H1 (cell line): ENCODE measurements around the gene SEC16A. TPM values are rescaled to one million over a fixed set of nuclear protein-coding genes. Genes with fewer than 3 reads are reported as not detected.

Experiments
- CTCF ChIA-PET: fragments of 300-600 bp; sonication (Branson Sonifier 250); formaldehyde crosslinking; loops from one replicate; lab custom pipeline; 2021; ENCODE audit not compliant: partially characterized antibody; lab: Charles Lee
- POLR2A ChIA-PET: fragments of 300-600 bp; sonication (Branson Sonifier 250); formaldehyde crosslinking; loops from one replicate; lab custom pipeline; 2021; ENCODE audit warnings: inconsistent platforms; ENCODE audit not compliant: partially characterized antibody; lab: Charles Lee
- DNase-seq, 2 experiments: peaks; one replicate each; pipeline versions ENCODE4 v3.0.0 to v3.0.0-alpha.2; 2010 to 2022; ENCODE audit warnings: low spot score in 2 of 2, low read depth in 1 of 2, mixed read lengths in 1 of 2
- FAIRE-seq: peaks from 2 replicates; lab custom pipeline; 2011; peaks lifted over from hg19 to GRCh38; lab: Jason Lieb, UNC
- H2AFZ ChIP-seq: 2 replicates; pipeline ENCODE4 v1.8.1; 2012; ENCODE audit warnings: low read length, inconsistent platforms
- H2AK5ac ChIP-seq: 2 replicates; pipeline ENCODE4 v1.6.1; 2013; ENCODE audit warnings: low read depth, low read length
- H2BK120ac ChIP-seq: replicated peaks from 2 replicates; pipeline ENCODE3; 2013; ENCODE audit warnings: low read depth, low read length, inconsistent platforms
- H2BK12ac ChIP-seq: 2 replicates; pipeline ENCODE4 v1.6.1; 2013; ENCODE audit warnings: low read depth, low read length
- H2BK15ac ChIP-seq: 2 replicates; pipeline ENCODE4 v1.6.1; 2013; ENCODE audit warnings: low read length
- H2BK20ac ChIP-seq: 2 replicates; pipeline ENCODE4 v1.6.1; 2013; ENCODE audit warnings: low read length
- H2BK5ac ChIP-seq: 2 replicates; pipeline ENCODE4 v1.6.1; 2013; ENCODE audit warnings: low read depth, low read length
- H3K14ac ChIP-seq: 2 replicates; pipeline ENCODE4 v1.6.1; 2013; ENCODE audit warnings: inconsistent platforms; ENCODE audit not compliant: insufficient read length
- H3K18ac ChIP-seq: 2 replicates; pipeline ENCODE4 v1.6.1; 2013; ENCODE audit warnings: low read length; ENCODE audit errors: extremely low read depth
- H3K23ac ChIP-seq: 2 replicates; pipeline ENCODE4 v1.6.1; 2013; ENCODE audit warnings: inconsistent platforms; ENCODE audit not compliant: insufficient read length
- H3K23me2 ChIP-seq: 2 replicates; pipeline ENCODE4 v1.6.1; 2013; ENCODE audit warnings: low read depth, low read length
- H3K27ac ChIP-seq: 2 replicates; pipeline ENCODE4 v1.6.1; 2011; ENCODE audit warnings: low read depth, low read length, inconsistent platforms
- H3K27me3 ChIP-seq, 4 experiments: replicated peaks in 1 of 4; 1 replicate in 1 of 4; 2 replicates in 3 of 4; pipeline versions ENCODE4 v1.6.1 to v1.8.1; 2011 to 2013; ENCODE audit warnings: low read length in 3 of 4, mild to moderate bottlenecking in 3 of 4, inconsistent platforms in 2 of 4, mixed read lengths in 2 of 4, moderate library complexity in 1 of 4; ENCODE audit not compliant: control insufficient read depth in 3 of 4, insufficient read depth in 3 of 4; ENCODE audit errors: extremely low read depth in 1 of 4
- H3K36me3 ChIP-seq, 4 experiments: 2 replicates each; pipeline versions ENCODE4 v1.6.1 to v1.8.1; 2011 to 2013; ENCODE audit warnings: mild to moderate bottlenecking in 4 of 4, low read length in 3 of 4, moderate library complexity in 2 of 4, control low read depth in 1 of 4, inconsistent platforms in 1 of 4; ENCODE audit not compliant: insufficient read depth in 4 of 4, control insufficient read depth in 2 of 4
- H3K4ac ChIP-seq: replicated peaks from 2 replicates; pipeline ENCODE3; 2013; ENCODE audit warnings: low read length, low read depth, mixed read lengths, inconsistent platforms; ENCODE audit not compliant: insufficient read length
- H3K4me1 ChIP-seq, 4 experiments: replicated peaks in 1 of 4; 1 replicate in 1 of 4; 2 replicates in 3 of 4; pipeline versions ENCODE4 v1.6.1 to v1.8.1; 2011 to 2013; ENCODE audit warnings: low read length in 3 of 4, inconsistent platforms in 2 of 4, mixed read lengths in 1 of 4; ENCODE audit not compliant: insufficient read depth in 4 of 4, control insufficient read depth in 3 of 4
- H3K4me2 ChIP-seq, 2 experiments: 2 replicates each; pipeline versions ENCODE4 v1.6.1 to v1.8.1; 2011 to 2013; ENCODE audit warnings: low read depth in 2 of 2, low read length in 2 of 2, control low read depth in 1 of 2, inconsistent platforms in 1 of 2, mild to moderate bottlenecking in 1 of 2; ENCODE audit not compliant: insufficient read depth in 1 of 2
- H3K4me3 ChIP-seq, 4 experiments: fragments of 200-600, 300-600 bp in 1 of 4; sonication (generic), shearing (Covaris generic), sonication (Bioruptor Twin) in 1 of 4; 2 replicates each; pipeline versions ENCODE4 v1.5.1 to v1.8.1; 2011 to 2016; ENCODE audit warnings: low read length in 4 of 4, low read depth in 3 of 4, control low read depth in 2 of 4, inconsistent platforms in 2 of 4, mild to moderate bottlenecking in 2 of 4, mixed read lengths in 1 of 4, moderate library complexity in 1 of 4; ENCODE audit not compliant: insufficient read depth in 2 of 4; ENCODE audit errors: extremely low read depth in 1 of 4
- H3K56ac ChIP-seq: replicated peaks from 2 replicates; pipeline ENCODE3; 2013; ENCODE audit warnings: low read depth, mild to moderate bottlenecking, mixed read lengths, low read length, inconsistent platforms; ENCODE audit not compliant: insufficient read length
- H3K79me1 ChIP-seq: 2 replicates; pipeline ENCODE4 v1.6.1; 2013; ENCODE audit warnings: low read depth, low read length, control low read depth
- H3K79me2 ChIP-seq, 2 experiments: 2 replicates each; pipeline versions ENCODE4 v1.6.1 to v1.8.1; 2012 to 2013; ENCODE audit warnings: low read length in 2 of 2, mild to moderate bottlenecking in 2 of 2, inconsistent platforms in 1 of 2; ENCODE audit not compliant: insufficient read depth in 2 of 2, control insufficient read depth in 1 of 2
- H3K9ac ChIP-seq, 4 experiments: replicated peaks in 1 of 4; 1 replicate in 1 of 4; 2 replicates in 3 of 4; pipeline versions ENCODE4 v1.6.1 to v1.8.1; 2011 to 2013; ENCODE audit warnings: low read depth in 3 of 4, low read length in 3 of 4, control low read depth in 2 of 4, mild to moderate bottlenecking in 2 of 4, moderate library complexity in 2 of 4, inconsistent platforms in 1 of 4; ENCODE audit errors: extremely low read depth in 1 of 4
- H3K9me3 ChIP-seq, 2 experiments: 2 replicates each; pipeline versions ENCODE4 v1.6.1 to v1.8.1; 2012 to 2013; ENCODE audit warnings: mild to moderate bottlenecking in 2 of 2, moderate library complexity in 2 of 2, control low read depth in 1 of 2, inconsistent platforms in 1 of 2, low read depth in 1 of 2, low read length in 1 of 2, mixed read lengths in 1 of 2; ENCODE audit not compliant: insufficient read depth in 2 of 2
- H4K20me1 ChIP-seq, 2 experiments: replicated peaks in 1 of 2; 2 replicates each; pipeline versions ENCODE3 to v1.8.1; 2011 to 2013; ENCODE audit warnings: inconsistent platforms in 2 of 2, low read length in 2 of 2, mild to moderate bottlenecking in 1 of 2; ENCODE audit not compliant: insufficient read depth in 2 of 2, control insufficient read depth in 1 of 2
- H4K5ac ChIP-seq: 2 replicates; pipeline ENCODE4 v1.6.1; 2013; ENCODE audit warnings: low read length, low read depth, mixed read lengths, inconsistent platforms; ENCODE audit not compliant: insufficient read length
- H4K8ac ChIP-seq: 2 replicates; pipeline ENCODE4 v1.8.0; 2013; ENCODE audit warnings: mild to moderate bottlenecking, moderate library complexity, low read length, inconsistent platforms; ENCODE audit not compliant: insufficient read depth; ENCODE audit errors: extremely low read depth
- H4K91ac ChIP-seq: replicated peaks from 2 replicates; pipeline ENCODE3; 2013; ENCODE audit warnings: low read length, mixed read lengths, inconsistent platforms; ENCODE audit not compliant: insufficient read length
- BCL11A ChIP-seq, 2 experiments: IDR thresholded peaks; one replicate each; pipeline ENCODE4 v1.6.1; 2011; ENCODE audit warnings: low read depth in 2 of 2, low read length in 2 of 2, mild to moderate bottlenecking in 2 of 2
- RFX5 ChIP-seq: IDR thresholded peaks from 2 replicates; pipeline ENCODE4 v1.6.1; 2011; ENCODE audit warnings: low read depth, low read length, improper control_type of control experiment, borderline replicate concordance
- SAP30 ChIP-seq: fragments of 300-600 bp; sonication (generic); IDR thresholded peaks from 2 replicates; pipeline ENCODE4 v1.7.1; 2012; ENCODE audit warnings: low read length, moderate library complexity, mild to moderate bottlenecking, inconsistent platforms; ENCODE audit not compliant: insufficient read depth, insufficient replicate concordance
- WGBS, 2 experiments: shearing (Covaris generic) in 1 of 2; methylation state at CpG; one replicate each; pipeline versions ENCODE4 v1.1.6 to v1.1.7; 2013 to 2015; ENCODE audit warnings: low lambda C conversion rate in 2 of 2, mixed read lengths in 2 of 2, inconsistent platforms in 1 of 2, low coverage in 1 of 2, missing lambda C conversion rate in 1 of 2; ENCODE audit not compliant: insufficient replicate concordance in 2 of 2, insufficient coverage in 1 of 2, insufficient read length in 1 of 2; ENCODE audit errors: extremely low coverage in 1 of 2, missing lambda C conversion rate in 1 of 2; 5-methylcytosine and 5-hydroxymethylcytosine counted together
- polyA plus RNA-seq, 7 experiments: library from polyadenylated mRNA; depleted of rRNA in 3 of 7; stranded (reverse) in 5 of 7; unstranded in 2 of 7; fragments of >200 nt in 5 of 7; fragments of 200-250 nt in 2 of 7; gene quantifications; 1 replicate in 5 of 7; 2 replicates in 1 of 7; 4 replicates in 1 of 7; pipeline versions ENCODE4 v1.2.1 to v1.2.3, GENCODE V29; 2011 to 2013; ENCODE audit warnings: missing spikeins in 2 of 7, mixed read lengths in 2 of 7
- total RNA-seq: library from RNA; stranded (reverse); fragmentation: NEBNext Ultra II Directional; extraction: Animal tissue kit (Norgen Biotek cat#: 25700); gene quantifications from 2 replicates; pipeline ENCODE4 v1.2.1, GENCODE V29; 2021

Gene SEC16A
- total and polyA plus RNA-seq, 2 of the 8 experiments (the other 6 are each of a cell fraction or from before 2014, with no cell fraction given) = 21.6 to 49.0 TPM

DNA sequence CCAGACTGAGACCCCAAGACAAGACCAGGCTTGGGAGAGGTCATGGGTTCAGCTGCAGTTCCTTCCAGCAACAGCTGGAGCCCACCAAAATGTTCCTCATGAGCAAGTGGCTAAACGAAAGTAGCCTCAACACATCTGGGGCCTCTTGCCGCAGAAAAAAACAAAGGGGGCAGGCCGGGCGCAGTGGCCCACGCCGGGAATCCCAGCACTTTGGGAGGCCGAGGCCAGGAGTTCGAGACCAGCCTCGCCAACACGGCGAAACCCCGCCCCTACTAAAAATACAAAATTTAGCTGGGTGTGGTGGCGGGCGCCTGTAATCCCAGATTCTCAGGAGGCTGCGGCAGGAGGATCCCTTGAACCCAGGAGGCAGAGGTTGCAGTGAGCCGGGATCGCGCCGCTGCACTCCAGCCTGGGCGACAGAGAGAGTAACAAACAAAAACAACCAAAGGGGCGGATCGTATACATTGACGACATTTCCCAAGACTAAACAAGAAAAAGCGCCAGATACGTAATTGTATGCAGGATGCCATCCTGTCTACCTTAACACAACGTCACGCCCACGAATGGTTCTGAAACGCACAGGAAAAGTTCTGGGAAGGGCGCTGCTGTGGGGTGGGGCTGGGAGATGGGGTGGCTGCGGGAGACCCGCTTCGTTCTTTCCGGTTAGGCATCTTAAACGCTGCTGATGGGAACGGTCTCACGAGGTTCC is 44.8 kb downstream of the SEC16A start:
- no peak for DNase-seq
- no peak for FAIRE-seq

More for the DNA sequence above, 44.8 kb downstream of the SEC16A start:
- Histone ChIP-seq H3K14ac (no peak overlapping the region), H2AK5ac (no peak overlapping the region), H3K9ac (peak overlapping the region in 3 of 4 experiments; percentile 29 to 55 (median 44); a peak in 5 of 7 replicates), H3K27me3 (peaks cover 0 to 2% (median 0%) of the 10 kb centered on the region in 4 experiments; a peak in 2 of 7 replicates), H3K9me3 (no peaks in the 10 kb centered on the region), H2BK15ac (no peak overlapping the region), H3K79me1 (peaks cover 13% of the 10 kb centered on the region), H2BK12ac (no peak overlapping the region), H2BK120ac (no peak overlapping the region), H3K4me2 (peak overlapping the region; percentile 93 to 96), H3K23me2 (peaks cover 9% of the 10 kb centered on the region; the same call in 1 of the 2 replicates), H2AFZ (no peak overlapping the region), H3K4ac (no peak overlapping the region), H3K18ac (no peak overlapping the region), H4K91ac (no peak overlapping the region), H4K20me1 (peaks cover 18 to 29% of the 10 kb centered on the region in 2 experiments), H3K56ac (no peak overlapping the region), H3K4me3 (peak overlapping the region; percentile 74 to 89 (median 76)), H2BK5ac (no peak overlapping the region), H3K27ac (no peak overlapping the region), H4K5ac (no peak overlapping the region), H4K8ac (no peak overlapping the region), H2BK20ac (no peak overlapping the region), H3K36me3 (peaks cover 0 to 5% (median 3%) of the 10 kb centered on the region in 4 experiments; a peak in 4 of 8 replicates), H3K4me1 (peaks cover 0 to 7% (median 3%) of the 10 kb centered on the region in 4 experiments; a peak in 1 of 7 replicates), H3K23ac (no peak overlapping the region), H3K79me2 (peaks cover 0 to 24% of the 10 kb centered on the region in 2 experiments; a peak in 1 of 4 replicates)
- CTCF ChIA-PET = interaction anchor here (0.7 to 2.4 kb wide), 4 partner anchors 13 to 206 kb away, joined by 3 to 12 read pairs (median 5); no protein-coding TSS in a partner anchor
- WGBS, 2 experiments = 76% methylated on average over 30 of the region's 37 CpGs; no CpG with 5 or more reads in 1 of the 2 experiments
- POLR2A ChIA-PET = interaction anchor here (1.1 to 2.4 kb wide), 13 partner anchors 8 to 200 kb away, joined by 3 to 15 read pairs (median 5); partner anchors contain the start of genes CARD9, ENTR1, PMPCA and SNAPC4
- no peak for TF ChIP-seq BCL11A (IDR thresholded peaks at IDR 0.05; ENCODE audit: low read depth in 2 of 2, low read length in 2 of 2)
- no peak for TF ChIP-seq SAP30
- TF ChIP-seq RFX5 = no peak
